GM12892 (cell line): Measurements from ENCODE around the gene SMIM35.
A peak's percentile ranks its signal among the peaks of the same experiment; 100 is the strongest.

ENCODE experiments used
- POLR2A ChIP-seq: IDR thresholded peaks from 2 replicates; pipeline ENCODE4 v1.6.1; 2011; ENCODE audit warnings: low read depth, low read length, control low read depth
- POLR2AphosphoS5 ChIP-seq: IDR thresholded peaks from 2 replicates; pipeline ENCODE4 v1.6.1; 2011; ENCODE audit warnings: low read depth, low read length, control low read depth

DNA sequence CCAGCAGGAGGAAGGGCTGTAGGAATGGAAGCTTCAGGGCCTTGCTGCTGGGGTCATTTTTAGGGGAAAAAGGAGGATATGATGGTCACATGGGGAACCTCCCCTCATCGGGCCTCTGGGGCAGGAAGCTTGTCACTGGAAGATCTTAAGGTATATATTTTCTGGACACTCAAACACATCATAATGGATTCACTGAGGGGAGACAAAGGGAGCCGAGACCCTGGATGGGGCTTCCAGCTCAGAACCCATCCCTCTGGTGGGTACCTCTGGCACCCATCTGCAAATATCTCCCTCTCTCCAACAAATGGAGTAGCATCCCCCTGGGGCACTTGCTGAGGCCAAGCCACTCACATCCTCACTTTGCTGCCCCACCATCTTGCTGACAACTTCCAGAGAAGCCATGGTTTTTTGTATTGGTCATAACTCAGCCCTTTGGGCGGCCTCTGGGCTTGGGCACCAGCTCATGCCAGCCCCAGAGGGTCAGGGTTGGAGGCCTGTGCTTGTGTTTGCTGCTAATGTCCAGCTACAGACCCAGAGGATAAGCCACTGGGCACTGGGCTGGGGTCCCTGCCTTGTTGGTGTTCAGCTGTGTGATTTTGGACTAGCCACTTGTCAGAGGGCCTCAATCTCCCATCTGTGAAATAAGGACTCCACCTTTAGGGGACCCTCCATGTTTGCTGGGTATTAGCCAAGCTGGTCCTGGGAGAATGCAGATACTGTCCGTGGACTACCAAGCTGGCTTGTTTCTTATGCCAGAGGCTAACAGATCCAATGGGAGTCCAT is 86.5 kb downstream of the SMIM35 start:
- TF ChIP-seq POLR2A (peak; percentile 40; the same call in 1 of the 2 replicates), POLR2AphosphoS5 (no peak)
